ENCODE data around the gene CACNA1H. TPM values are rescaled to one million over a fixed set of nuclear protein-coding genes. Genes with fewer than 3 reads are reported as not detected.
"Not testable (repeated sequence)": the region's sequence is repeated elsewhere in the genome, so short reads cannot be mapped to it uniquely, and the experiment has no call there.

CACNA1H gene
- total RNA-seq, 1 experiment from 2014 or later, result 24.3 TPM

- H3K79me2 ChIP-seq (ENCODE audit: insufficient read depth, low read length), result no peaks in the 10 kb centered on the region; the same call in 1 of the 2 replicates
- no peaks in the 10 kb centered on the region for H3K36me3 ChIP-seq (ENCODE audit: control insufficient read depth in 1 of 2, insufficient read depth in 2 of 2, low read length in 2 of 2)
- ATAC-seq, result no peak
- no peak overlapping the region for H3K27ac ChIP-seq (ENCODE audit: low read depth, low read length)
- ChIA-PET CTCF (no interaction called here), POLR2A (no interaction called here), RAD21 (ENCODE audit: low non-redundant PET in 1 of 2, low total read pairs in 2 of 2, uncharacterized antibody in 2 of 2, unreplicated experiment in 2 of 2) (no interaction called here)
- H2AFZ ChIP-seq (ENCODE audit: low read depth, low read length, poor library complexity, severe bottlenecking), result no peak overlapping the region
- no peak for TF ChIP-seq YY1 (IDR thresholded peaks at IDR 0.05; ENCODE audit: extremely low read depth, insufficient replicate concordance, low read depth, low read length)
- TF ChIP-seq SRF (IDR thresholded peaks at IDR 0.05; ENCODE audit: low read depth), result no peak
- no peak for TF ChIP-seq EZH2phosphoT487 (IDR thresholded peaks at IDR 0.05; ENCODE audit: borderline replicate concordance)
- TF ChIP-seq CEBPB (IDR thresholded peaks at IDR 0.05; ENCODE audit: low read depth), result no peak
- no peak for TF ChIP-seq ZNF274 (IDR thresholded peaks at IDR 0.05; ENCODE audit: low read depth, low read length)
- no peak for TF ChIP-seq POLR2A (IDR thresholded peaks at IDR 0.05; ENCODE audit: borderline replicate concordance, extremely low read depth, insufficient read depth, insufficient read length)
- no peak for TF ChIP-seq ELF1 (IDR thresholded peaks at IDR 0.05; ENCODE audit: borderline replicate concordance, low read depth)
- no peak for TF ChIP-seq CBX3 (IDR thresholded peaks at IDR 0.05; ENCODE audit: low read depth)
- TF ChIP-seq, protein P1, sequence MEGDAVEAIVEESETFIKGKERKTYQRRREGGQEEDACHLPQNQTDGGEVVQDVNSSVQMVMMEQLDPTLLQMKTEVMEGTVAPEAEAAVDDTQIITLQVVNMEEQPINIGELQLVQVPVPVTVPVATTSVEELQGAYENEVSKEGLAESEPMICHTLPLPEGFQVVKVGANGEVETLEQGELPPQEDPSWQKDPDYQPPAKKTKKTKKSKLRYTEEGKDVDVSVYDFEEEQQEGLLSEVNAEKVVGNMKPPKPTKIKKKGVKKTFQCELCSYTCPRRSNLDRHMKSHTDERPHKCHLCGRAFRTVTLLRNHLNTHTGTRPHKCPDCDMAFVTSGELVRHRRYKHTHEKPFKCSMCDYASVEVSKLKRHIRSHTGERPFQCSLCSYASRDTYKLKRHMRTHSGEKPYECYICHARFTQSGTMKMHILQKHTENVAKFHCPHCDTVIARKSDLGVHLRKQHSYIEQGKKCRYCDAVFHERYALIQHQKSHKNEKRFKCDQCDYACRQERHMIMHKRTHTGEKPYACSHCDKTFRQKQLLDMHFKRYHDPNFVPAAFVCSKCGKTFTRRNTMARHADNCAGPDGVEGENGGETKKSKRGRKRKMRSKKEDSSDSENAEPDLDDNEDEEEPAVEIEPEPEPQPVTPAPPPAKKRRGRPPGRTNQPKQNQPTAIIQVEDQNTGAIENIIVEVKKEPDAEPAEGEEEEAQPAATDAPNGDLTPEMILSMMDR (IDR thresholded peaks at IDR 0.05 in 2 of 3, conservative IDR thresholded peaks at IDR 0.05 in 1 of 3; ENCODE audit: borderline replicate concordance in 1 of 3, insufficient read depth in 1 of 3, low read depth in 2 of 3, low read length in 2 of 3), result no peak
- no peak for TF ChIP-seq MAX (IDR thresholded peaks at IDR 0.05)
- TF ChIP-seq EZH2 (IDR thresholded peaks at IDR 0.05), result no peak
- TF ChIP-seq EGR1 (IDR thresholded peaks at IDR 0.05; ENCODE audit: low read depth), result no peak
- TF ChIP-seq SIN3A (IDR thresholded peaks at IDR 0.05; ENCODE audit: low read depth), result no peak
- no peak for TF ChIP-seq JUND (IDR thresholded peaks at IDR 0.05)
- no peak for TF ChIP-seq ZFX (IDR thresholded peaks at IDR 0.05)
- TF ChIP-seq, protein P2, sequence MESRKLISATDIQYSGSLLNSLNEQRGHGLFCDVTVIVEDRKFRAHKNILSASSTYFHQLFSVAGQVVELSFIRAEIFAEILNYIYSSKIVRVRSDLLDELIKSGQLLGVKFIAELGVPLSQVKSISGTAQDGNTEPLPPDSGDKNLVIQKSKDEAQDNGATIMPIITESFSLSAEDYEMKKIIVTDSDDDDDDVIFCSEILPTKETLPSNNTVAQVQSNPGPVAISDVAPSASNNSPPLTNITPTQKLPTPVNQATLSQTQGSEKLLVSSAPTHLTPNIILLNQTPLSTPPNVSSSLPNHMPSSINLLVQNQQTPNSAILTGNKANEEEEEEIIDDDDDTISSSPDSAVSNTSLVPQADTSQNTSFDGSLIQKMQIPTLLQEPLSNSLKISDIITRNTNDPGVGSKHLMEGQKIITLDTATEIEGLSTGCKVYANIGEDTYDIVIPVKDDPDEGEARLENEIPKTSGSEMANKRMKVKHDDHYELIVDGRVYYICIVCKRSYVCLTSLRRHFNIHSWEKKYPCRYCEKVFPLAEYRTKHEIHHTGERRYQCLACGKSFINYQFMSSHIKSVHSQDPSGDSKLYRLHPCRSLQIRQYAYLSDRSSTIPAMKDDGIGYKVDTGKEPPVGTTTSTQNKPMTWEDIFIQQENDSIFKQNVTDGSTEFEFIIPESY (IDR thresholded peaks at IDR 0.05; ENCODE audit: extremely low read depth, insufficient replicate concordance, low read length), result no peak
- TF ChIP-seq, protein P3, sequence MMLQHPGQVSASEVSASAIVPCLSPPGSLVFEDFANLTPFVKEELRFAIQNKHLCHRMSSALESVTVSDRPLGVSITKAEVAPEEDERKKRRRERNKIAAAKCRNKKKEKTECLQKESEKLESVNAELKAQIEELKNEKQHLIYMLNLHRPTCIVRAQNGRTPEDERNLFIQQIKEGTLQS (IDR thresholded peaks at IDR 0.05), result no peak
- no peak for TF ChIP-seq TCF7L2 (IDR thresholded peaks at IDR 0.05; ENCODE audit: borderline replicate concordance, extremely low read depth, insufficient read depth, insufficient read length)
- no peak overlapping the region for H3K4me3 ChIP-seq (replicated peaks in 1 of 2; ENCODE audit: low read depth in 1 of 2, low read length in 2 of 2)
- H3K9me3 ChIP-seq (ENCODE audit: control insufficient read depth in 1 of 2, insufficient read depth in 1 of 2, low read depth in 1 of 2, low read length in 2 of 2), result no peaks in the 10 kb centered on the region
- H3K4me1 ChIP-seq (ENCODE audit: control insufficient read depth in 1 of 2, insufficient read depth in 2 of 2, low read length in 2 of 2), result peaks cover 22 to 26% of the 10 kb centered on the region in 2 experiments
- intact Hi-C loops (cut with micrococcal nuclease), result no loop called here
- no peak overlapping the region for H3K9ac ChIP-seq (ENCODE audit: low read length)
- H3K9me2 ChIP-seq (ENCODE audit: insufficient read depth), result no peaks in the 10 kb centered on the region
- H3K27me3 ChIP-seq (ENCODE audit: insufficient read depth, low read length), result no peaks in the 10 kb centered on the region
- no peaks in the 10 kb centered on the region for H4K20me1 ChIP-seq (ENCODE audit: insufficient read depth)
- BruUV-seq (replicated peaks), result no TSS peak
- no peak overlapping the region for H3K4me2 ChIP-seq (ENCODE audit: low read length)
- no peak for DNase-seq (ENCODE audit: low read depth, low spot score)
These were observed 36.5 kb downstream of the CACNA1H start for GRCh38 chr16:1189455-1189854.

DNA sequence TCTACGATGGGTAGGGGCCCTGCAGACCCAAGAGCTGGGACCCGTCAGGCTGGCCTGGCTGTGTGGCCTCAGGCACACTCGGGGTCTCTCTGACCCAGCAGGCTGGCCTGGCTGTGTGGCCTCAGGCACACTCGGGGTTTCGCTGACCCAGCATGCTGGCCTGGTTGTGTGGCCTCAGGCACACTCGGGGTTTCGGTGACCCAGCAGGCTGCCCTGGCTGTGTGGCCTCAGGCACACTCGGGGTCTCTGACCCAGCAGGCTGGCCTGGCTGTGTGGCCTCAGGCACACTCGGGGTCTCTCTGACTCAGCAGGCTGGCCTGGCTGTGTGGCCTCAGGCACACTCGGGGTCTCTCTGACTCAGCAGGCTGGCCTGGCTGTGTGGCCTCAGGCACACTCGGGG lies 37.9 kb downstream of the CACNA1H start:
- H3K9me2 ChIP-seq (ENCODE audit: insufficient read depth); H2AFZ ChIP-seq (ENCODE audit: low read depth, low read length, poor library complexity, severe bottlenecking); H3K36me3 ChIP-seq (ENCODE audit: control insufficient read depth in 1 of 2, insufficient read depth in 2 of 2, low read length in 2 of 2); H3K27ac ChIP-seq (ENCODE audit: low read depth, low read length); H3K27me3 ChIP-seq (ENCODE audit: insufficient read depth, low read length); BruUV-seq (replicated peaks); CTCF ChIA-PET; POLR2A ChIA-PET; H3K79me2 ChIP-seq (ENCODE audit: insufficient read depth, low read length); ATAC-seq; DNase-seq (ENCODE audit: low read depth, low spot score); H3K9me3 ChIP-seq (ENCODE audit: control insufficient read depth in 1 of 2, insufficient read depth in 1 of 2, low read depth in 1 of 2, low read length in 2 of 2); H3K4me3 ChIP-seq (replicated peaks in 1 of 2; ENCODE audit: low read depth in 1 of 2, low read length in 2 of 2); H4K20me1 ChIP-seq (ENCODE audit: insufficient read depth); H3K9ac ChIP-seq (ENCODE audit: low read length); H3K4me2 ChIP-seq (ENCODE audit: low read length); RAD21 ChIA-PET (ENCODE audit: low non-redundant PET in 1 of 2, low total read pairs in 2 of 2, uncharacterized antibody in 2 of 2, unreplicated experiment in 2 of 2): not testable (repeated sequence)
- H3K4me1 ChIP-seq (ENCODE audit: control insufficient read depth in 1 of 2, insufficient read depth in 2 of 2, low read length in 2 of 2), result peaks cover 22 to 36% of the 10 kb centered on the region in 2 experiments
- intact Hi-C loops (cut with micrococcal nuclease), result loop anchor here (5.0 kb wide), 2 partner anchors 38 to 133 kb away; partner anchors contain the start of gene CACNA1H
